Neural progenitor cell (in vitro differentiated cells): ENCODE data around the gene CLRN3. TPM values are rescaled to one million over a fixed set of nuclear protein-coding genes. Genes with fewer than 3 reads are reported as not detected.
A peak's percentile ranks its signal among the peaks of the same experiment; 100 is the strongest.

Source experiments
- DNase-seq: peaks from one replicate; pipeline ENCODE4 v3.0.0-alpha.2; 2016; ENCODE audit warnings: low spot score
- H2AFZ ChIP-seq: fragments of 200-600 bp; sonication (generic); replicated peaks from 2 replicates; pipeline ENCODE4 v1.6.1; 2016; ENCODE audit warnings: antibody characterized with exemption
- H3F3A ChIP-seq: fragments of 200-600 bp; sonication (generic); 2 replicates; pipeline ENCODE4 v1.6.1; 2016; ENCODE audit warnings: antibody characterized with exemption, low read depth
- H3K27ac ChIP-seq: fragments of 200-600 bp; sonication (generic); 2 replicates; pipeline ENCODE4 v1.5.1; 2016; ENCODE audit warnings: mild to moderate bottlenecking
- H3K27me3 ChIP-seq: fragments of 200-600 bp; sonication (generic); 2 replicates; pipeline ENCODE4 v1.6.1; 2016; ENCODE audit warnings: mild to moderate bottlenecking, moderate library complexity
- H3K36me3 ChIP-seq: fragments of 200-600 bp; sonication (generic); 2 replicates; pipeline ENCODE4 v1.5.1; 2016
- H3K4me1 ChIP-seq: fragments of 200-600 bp; sonication (generic); 2 replicates; pipeline ENCODE4 v1.6.1; 2016; ENCODE audit warnings: mixed run types
- H3K4me2 ChIP-seq: fragments of 200-600 bp; sonication (generic); 2 replicates; pipeline ENCODE4 v1.6.1; 2016
- H3K4me3 ChIP-seq: fragments of 200-600 bp; sonication (generic); 2 replicates; pipeline ENCODE4 v1.5.1; 2016
- H3K79me2 ChIP-seq: fragments of 200-600 bp; sonication (generic); 2 replicates; pipeline ENCODE4 v1.6.1; 2016; ENCODE audit warnings: low read depth
- H3K9ac ChIP-seq: fragments of 200-600 bp; sonication (generic); 2 replicates; pipeline ENCODE4 v1.6.1; 2016
- H3K9me3 ChIP-seq: fragments of 200-600 bp; sonication (generic); 2 replicates; pipeline ENCODE4 v1.5.1; 2016; ENCODE audit warnings: low read depth
- H4K20me1 ChIP-seq: fragments of 200-600 bp; sonication (generic); 2 replicates; pipeline ENCODE4 v1.6.1; 2016; ENCODE audit warnings: low read depth
- H3K27ac Mint-ChIP-seq: 3 replicates; pipeline ENCODE4 v1.8.0; 2021; ENCODE audit warnings: mixed read lengths
- H3K27me3 Mint-ChIP-seq: 2 replicates; pipeline ENCODE4 v1.8.0; 2022; ENCODE audit warnings: low read depth, mild to moderate bottlenecking, inconsistent platforms, moderate library complexity, mixed read lengths; ENCODE audit not compliant: insufficient read depth
- H3K36me3 Mint-ChIP-seq: 3 replicates; pipeline ENCODE4 v1.8.0; 2021; ENCODE audit warnings: mixed read lengths
- H3K4me1 Mint-ChIP-seq: 3 replicates; pipeline ENCODE4 v1.8.0; 2021; ENCODE audit warnings: mixed read lengths
- H3K4me3 Mint-ChIP-seq: 3 replicates; pipeline ENCODE4 v1.8.0; 2021; ENCODE audit warnings: mild to moderate bottlenecking, moderate library complexity, mixed read lengths
- H3K9me3 Mint-ChIP-seq: 3 replicates; pipeline ENCODE4 v1.8.0; 2020; ENCODE audit warnings: mixed read lengths
- EZH2 ChIP-seq: fragments of 200-600 bp; sonication (generic); IDR thresholded peaks from 2 replicates; pipeline ENCODE4 v1.6.1; 2017; ENCODE audit warnings: antibody characterized with exemption, mild to moderate bottlenecking, moderate library complexity
- EZH2phosphoT487 ChIP-seq: fragments of 200-600 bp; sonication (generic); IDR thresholded peaks from 2 replicates; pipeline ENCODE4 v1.6.1; 2017; ENCODE audit warnings: antibody characterized with exemption
- total RNA-seq: library from RNA; depleted of rRNA; stranded (reverse); fragments of >200 nt; gene quantifications from 2 replicates; pipeline ENCODE4 v1.2.3, GENCODE V29; 2015; ENCODE audit warnings: low replicate concordance
- TF ChIP-seq, protein P1 (sequence below): fragments of 200-600 bp; sonication (generic); IDR thresholded peaks from 2 replicates; pipeline ENCODE4 v1.5.1; 2017; ENCODE audit warnings: antibody characterized with exemption, mild to moderate bottlenecking

CLRN3 gene
- total RNA-seq, 1 donor from 2014 or later, result not detected

DNA sequence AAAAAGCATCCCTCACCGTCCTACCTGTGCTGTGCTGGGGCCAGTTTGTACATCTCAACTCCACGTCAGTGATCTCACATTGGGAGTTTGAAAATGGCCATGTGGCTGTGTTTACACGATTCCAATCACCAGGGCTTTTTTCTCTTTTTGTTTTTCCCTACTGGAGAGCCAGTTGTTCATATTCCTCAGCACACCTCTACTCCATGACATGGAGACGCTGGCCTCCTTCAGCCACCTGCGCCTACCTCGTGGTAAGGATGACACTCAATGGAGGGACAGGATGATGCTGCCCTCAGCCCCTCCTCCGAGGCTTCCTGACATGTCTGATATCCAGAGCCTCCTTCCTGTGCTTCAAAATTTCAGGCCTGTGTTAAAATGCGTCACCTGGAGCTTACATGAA is 10.3 kb downstream of the CLRN3 start:
- Mint-ChIP-seq H3K4me1 (peaks cover 19% of the 10 kb centered on the region), H3K9me3 (no peaks in the 10 kb centered on the region), H3K36me3 (no peaks in the 10 kb centered on the region), H3K27ac (no peak overlapping the region), H3K27me3 (no peaks in the 10 kb centered on the region), H3K4me3 (peak overlapping the region; percentile 27)
- Histone ChIP-seq H3K27ac (no peak overlapping the region), H4K20me1 (no peaks in the 10 kb centered on the region), H3K9me3 (no peaks in the 10 kb centered on the region), H3K4me1 (no peaks in the 10 kb centered on the region), H3F3A (no peaks in the 10 kb centered on the region), H3K4me2 (no peak overlapping the region), H3K9ac (no peak overlapping the region), H3K79me2 (no peaks in the 10 kb centered on the region), H3K27me3 (no peaks in the 10 kb centered on the region), H2AFZ (no peak overlapping the region), H3K36me3 (no peaks in the 10 kb centered on the region), H3K4me3 (no peak overlapping the region)
- TF ChIP-seq, protein P1, sequence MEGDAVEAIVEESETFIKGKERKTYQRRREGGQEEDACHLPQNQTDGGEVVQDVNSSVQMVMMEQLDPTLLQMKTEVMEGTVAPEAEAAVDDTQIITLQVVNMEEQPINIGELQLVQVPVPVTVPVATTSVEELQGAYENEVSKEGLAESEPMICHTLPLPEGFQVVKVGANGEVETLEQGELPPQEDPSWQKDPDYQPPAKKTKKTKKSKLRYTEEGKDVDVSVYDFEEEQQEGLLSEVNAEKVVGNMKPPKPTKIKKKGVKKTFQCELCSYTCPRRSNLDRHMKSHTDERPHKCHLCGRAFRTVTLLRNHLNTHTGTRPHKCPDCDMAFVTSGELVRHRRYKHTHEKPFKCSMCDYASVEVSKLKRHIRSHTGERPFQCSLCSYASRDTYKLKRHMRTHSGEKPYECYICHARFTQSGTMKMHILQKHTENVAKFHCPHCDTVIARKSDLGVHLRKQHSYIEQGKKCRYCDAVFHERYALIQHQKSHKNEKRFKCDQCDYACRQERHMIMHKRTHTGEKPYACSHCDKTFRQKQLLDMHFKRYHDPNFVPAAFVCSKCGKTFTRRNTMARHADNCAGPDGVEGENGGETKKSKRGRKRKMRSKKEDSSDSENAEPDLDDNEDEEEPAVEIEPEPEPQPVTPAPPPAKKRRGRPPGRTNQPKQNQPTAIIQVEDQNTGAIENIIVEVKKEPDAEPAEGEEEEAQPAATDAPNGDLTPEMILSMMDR, result no peak
- TF ChIP-seq EZH2, result no peak
- no peak for TF ChIP-seq EZH2phosphoT487
- no peak for DNase-seq

DNA sequence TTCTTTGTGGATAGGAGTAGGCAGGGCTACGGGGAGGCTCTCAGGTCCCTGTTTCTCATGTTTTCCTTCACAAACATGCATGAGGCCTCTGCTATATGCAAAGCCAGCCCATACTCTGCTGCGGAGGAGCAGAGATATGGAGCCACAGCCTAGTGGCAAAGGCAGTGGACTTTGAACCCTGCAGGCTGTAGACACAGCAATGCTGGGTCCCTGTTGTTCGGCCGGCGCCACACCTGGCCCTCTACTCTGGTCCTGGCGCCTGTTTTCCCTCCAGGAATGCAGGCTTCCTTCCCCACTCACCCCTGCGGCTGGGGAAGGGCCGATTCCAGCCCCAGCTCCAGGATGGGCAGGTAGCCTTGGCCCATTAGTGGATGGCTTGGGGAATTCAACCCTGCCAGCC is 11.5 kb downstream of the CLRN3 start:
- no peaks in the 10 kb centered on the region for H3K79me2 ChIP-seq
- Mint-ChIP-seq H3K4me1 (peaks cover 21% of the 10 kb centered on the region), H3K9me3 (no peaks in the 10 kb centered on the region), H3K27me3 (no peaks in the 10 kb centered on the region), H3K4me3 (no peak overlapping the region), H3K36me3 (no peaks in the 10 kb centered on the region), H3K27ac (no peak overlapping the region)
- no peaks in the 10 kb centered on the region for H3K9me3 ChIP-seq
- no peak overlapping the region for H3K4me2 ChIP-seq
- no peaks in the 10 kb centered on the region for H3K27me3 ChIP-seq
- H4K20me1 ChIP-seq, result no peaks in the 10 kb centered on the region
- no peaks in the 10 kb centered on the region for H3K4me1 ChIP-seq
- H3K9ac ChIP-seq, result no peak overlapping the region
- H2AFZ ChIP-seq, result no peak overlapping the region
- TF ChIP-seq EZH2, result no peak
- TF ChIP-seq, protein P1, result no peak
- TF ChIP-seq EZH2phosphoT487, result no peak
- no peak for DNase-seq
- H3K36me3 ChIP-seq, result no peaks in the 10 kb centered on the region
- H3K4me3 ChIP-seq, result no peak overlapping the region
- no peak overlapping the region for H3K27ac ChIP-seq
- H3F3A ChIP-seq, result no peaks in the 10 kb centered on the region

DNA sequence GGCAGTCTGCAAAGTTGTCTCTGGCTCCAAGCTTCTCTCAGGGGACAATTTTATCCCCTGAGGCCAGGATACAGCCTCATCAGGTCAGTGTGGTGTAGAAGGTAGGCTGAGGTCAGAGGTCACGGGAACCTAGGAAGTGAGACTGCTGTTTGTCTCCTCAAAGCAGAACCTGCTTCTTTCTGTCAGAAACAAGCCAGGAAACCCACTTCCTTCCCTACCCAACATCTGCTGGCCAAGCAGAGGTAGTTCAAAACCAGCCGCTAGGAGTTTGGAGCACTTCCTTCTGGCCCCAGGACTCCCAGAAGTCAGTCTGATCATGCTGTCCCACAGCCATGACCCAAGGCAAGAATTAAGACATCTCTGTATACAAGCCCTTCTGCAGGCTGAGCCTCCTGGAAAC is 12.2 kb downstream of the CLRN3 start:
- H3K27ac ChIP-seq, result no peak overlapping the region
- no peaks in the 10 kb centered on the region for H3K36me3 ChIP-seq

More for the DNA sequence above, 12.2 kb downstream of the CLRN3 start:
- Mint-ChIP-seq H3K4me1 (peaks cover 22% of the 10 kb centered on the region), H3K27me3 (peaks cover 3% of the 10 kb centered on the region), H3K9me3 (no peaks in the 10 kb centered on the region), H3K27ac (no peak overlapping the region), H3K4me3 (no peak overlapping the region), H3K36me3 (no peaks in the 10 kb centered on the region)
- Histone ChIP-seq H2AFZ (no peak overlapping the region), H3K9ac (no peak overlapping the region), H3K27me3 (no peaks in the 10 kb centered on the region), H3K4me1 (no peaks in the 10 kb centered on the region), H4K20me1 (no peaks in the 10 kb centered on the region), H3K4me3 (no peak overlapping the region), H3K79me2 (no peaks in the 10 kb centered on the region), H3K4me2 (no peak overlapping the region), H3F3A (no peaks in the 10 kb centered on the region), H3K9me3 (no peaks in the 10 kb centered on the region)
- TF ChIP-seq EZH2, result no peak
- TF ChIP-seq, protein P1, result no peak
- no peak for DNase-seq
